ENCODE measurements around the gene COL6A2.
"Not testable (repeated sequence)": the region's sequence is repeated elsewhere in the genome, so short reads cannot be mapped to it uniquely, and the experiment has no call there.

The COL6A2 gene

GRCh38 chr21:46127239-46128105, 29.6 kb downstream of the COL6A2 start:
- no peak for DNase-seq

- no peak for DNase-seq
These were observed 30.4 kb downstream of the COL6A2 start for GRCh38 chr21:46128106-46128932.

- DNase-seq: no peak
These were observed 31.1 kb downstream of the COL6A2 start for GRCh38 chr21:46128933-46129571.

GRCh38 chr21:46129846-46130651, 32.1 kb downstream of the COL6A2 start:
- no peak for DNase-seq

GRCh38 chr21:46130831-46131587, 33.1 kb downstream of the COL6A2 start:
- DNase-seq: no peak

GRCh38 chr21:46131588-46131837, 33.6 kb downstream of the COL6A2 start:
- no peak for DNase-seq

GRCh38 chr21:46131838-46132651, 34.1 kb downstream of the COL6A2 start:
- no peak for DNase-seq

- no peak for DNase-seq
These were observed 38.0 kb downstream of the COL6A2 start for GRCh38 chr21:46135782-46136395.

- DNase-seq: no peak
These were observed 38.9 kb downstream of the COL6A2 start for GRCh38 chr21:46136739-46137349.

- no peak for DNase-seq
These were observed 40.0 kb downstream of the COL6A2 start for GRCh38 chr21:46137908-46138307.

- no peak for DNase-seq
These were observed 40.6 kb downstream of the COL6A2 start for GRCh38 chr21:46138383-46138970.

GRCh38 chr21:46139686-46140085, 41.8 kb downstream of the COL6A2 start:
- DNase-seq: no peak

- not testable (repeated sequence) for DNase-seq
These were observed 42.6 kb downstream of the COL6A2 start for GRCh38 chr21:46140352-46141003.

- no peak for DNase-seq
These were observed 44.1 kb downstream of the COL6A2 start for GRCh38 chr21:46141767-46142581.

GRCh38 chr21:46142582-46143473, 44.9 kb downstream of the COL6A2 start:
- no peak for DNase-seq

GRCh38 chr21:46144464-46145070, 46.7 kb downstream of the COL6A2 start:
- no peak for DNase-seq

All from GF-D8 (cell line).